ENCODE data around the gene CR1. TPM values are rescaled to one million over a fixed set of nuclear protein-coding genes. Genes with fewer than 3 reads are reported as not detected.

Gene CR1
- total and polyA plus RNA-seq, 2 of the 8 experiments (the other 6 are each of a cell fraction or from before 2014, with no cell fraction given): 0.15 to 0.22 TPM

DNA sequence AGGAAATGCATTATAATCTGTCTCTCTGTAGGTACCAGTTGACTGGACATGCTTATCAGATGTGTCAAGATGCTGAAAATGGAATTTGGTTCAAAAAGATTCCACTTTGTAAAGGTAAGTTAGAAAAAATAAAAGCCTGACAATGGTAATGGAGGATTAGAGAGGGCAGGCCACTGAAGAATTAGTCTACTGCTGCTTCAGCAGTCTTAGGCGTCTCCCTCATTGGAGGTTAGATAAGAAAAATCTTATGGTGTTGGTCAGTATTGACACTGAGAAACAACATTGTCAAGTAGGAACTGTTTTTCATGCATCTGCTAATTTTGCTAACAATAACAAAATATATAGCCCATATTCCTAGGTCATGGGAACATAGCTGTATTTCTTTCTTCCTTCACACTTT is 21.7 kb upstream of the CR1 start:
- POLR2A ChIA-PET (ENCODE audit: partially characterized antibody): no interaction called here
- TF ChIP-seq BACH1 (IDR thresholded peaks at IDR 0.05; ENCODE audit: low read length): no peak
- TF ChIP-seq, protein P1, sequence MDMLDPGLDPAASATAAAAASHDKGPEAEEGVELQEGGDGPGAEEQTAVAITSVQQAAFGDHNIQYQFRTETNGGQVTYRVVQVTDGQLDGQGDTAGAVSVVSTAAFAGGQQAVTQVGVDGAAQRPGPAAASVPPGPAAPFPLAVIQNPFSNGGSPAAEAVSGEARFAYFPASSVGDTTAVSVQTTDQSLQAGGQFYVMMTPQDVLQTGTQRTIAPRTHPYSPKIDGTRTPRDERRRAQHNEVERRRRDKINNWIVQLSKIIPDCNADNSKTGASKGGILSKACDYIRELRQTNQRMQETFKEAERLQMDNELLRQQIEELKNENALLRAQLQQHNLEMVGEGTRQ (IDR thresholded peaks at IDR 0.05; ENCODE audit: low read length): no peak
- no peak for TF ChIP-seq GABPA (IDR thresholded peaks at IDR 0.05; ENCODE audit: borderline replicate concordance, insufficient read depth, low read length)
- TF ChIP-seq NANOG (IDR thresholded peaks at IDR 0.05; ENCODE audit: insufficient read depth, low read depth, low read length, poor library complexity, severe bottlenecking): no peak
- TF ChIP-seq SP1 (IDR thresholded peaks at IDR 0.05; ENCODE audit: low read depth, low read length): no peak
- no peak for TF ChIP-seq POLR2AphosphoS5 (IDR thresholded peaks at IDR 0.05; ENCODE audit: low read depth, low read length)
- TF ChIP-seq POLR2A (IDR thresholded peaks at IDR 0.05; ENCODE audit: control extremely low read depth in 1 of 2, low read depth in 2 of 2, low read length in 2 of 2): no peak
- TF ChIP-seq RBBP5 (IDR thresholded peaks at IDR 0.05; ENCODE audit: borderline replicate concordance, low read depth, low read length): no peak
- TF ChIP-seq RNF2 (IDR thresholded peaks at IDR 0.05; ENCODE audit: borderline replicate concordance, low read depth, low read length, missing control alignments, poor library complexity, severe bottlenecking): no peak
- TF ChIP-seq JUND (IDR thresholded peaks at IDR 0.05; ENCODE audit: low read length): no peak
- TF ChIP-seq EGR1 (IDR thresholded peaks at IDR 0.05; ENCODE audit: borderline replicate concordance, low read depth, low read length): no peak
- no peak for TF ChIP-seq POU5F1 (IDR thresholded peaks at IDR 0.05; ENCODE audit: low read depth, low read length)
- TF ChIP-seq BRCA1 (IDR thresholded peaks at IDR 0.05; ENCODE audit: low read depth, low read length): no peak
- TF ChIP-seq GTF2F1 (IDR thresholded peaks at IDR 0.05; ENCODE audit: borderline replicate concordance, low read depth, low read length): no peak

More for the DNA sequence above, 21.7 kb upstream of the CR1 start:
- Histone ChIP-seq H3K14ac (ENCODE audit: insufficient read length) (no peak overlapping the region), H3K9ac (replicated peaks in 1 of 4; ENCODE audit: extremely low read depth in 1 of 4, low read depth in 3 of 4, low read length in 3 of 4) (no peak overlapping the region), H3K9me3 (ENCODE audit: insufficient read depth in 2 of 2, low read depth in 1 of 2, low read length in 1 of 2) (no peaks in the 10 kb centered on the region), H4K20me1 (replicated peaks in 1 of 2; ENCODE audit: control insufficient read depth in 1 of 2, insufficient read depth in 2 of 2, low read length in 2 of 2) (no peaks in the 10 kb centered on the region), H2AK5ac (ENCODE audit: low read depth, low read length) (no peak overlapping the region), H2BK12ac (ENCODE audit: low read depth, low read length) (no peak overlapping the region), H3K27ac (ENCODE audit: low read depth, low read length) (no peak overlapping the region), H3K23me2 (ENCODE audit: low read depth, low read length) (no peaks in the 10 kb centered on the region), H4K91ac (replicated peaks; ENCODE audit: insufficient read length, low read length) (no peak overlapping the region), H2AFZ (ENCODE audit: low read length) (no peak overlapping the region), H3K79me1 (ENCODE audit: low read depth, low read length) (no peaks in the 10 kb centered on the region), H3K4me2 (ENCODE audit: insufficient read depth in 1 of 2, low read depth in 2 of 2, low read length in 2 of 2) (no peak overlapping the region), H3K56ac (replicated peaks; ENCODE audit: insufficient read length, low read depth, low read length) (no peak overlapping the region), H3K36me3 (ENCODE audit: control insufficient read depth in 2 of 4, insufficient read depth in 4 of 4, low read length in 3 of 4) (no peaks in the 10 kb centered on the region), H2BK120ac (replicated peaks; ENCODE audit: low read depth, low read length) (no peak overlapping the region), H3K4ac (replicated peaks; ENCODE audit: insufficient read length, low read depth, low read length) (no peak overlapping the region), H2BK5ac (ENCODE audit: low read depth, low read length) (no peak overlapping the region), H3K23ac (ENCODE audit: insufficient read length) (no peak overlapping the region), H3K4me1 (replicated peaks in 1 of 4; ENCODE audit: control insufficient read depth in 3 of 4, insufficient read depth in 4 of 4, low read length in 3 of 4) (no peaks in the 10 kb centered on the region), H3K4me3 (ENCODE audit: extremely low read depth in 1 of 4, insufficient read depth in 2 of 4, low read depth in 3 of 4, low read length in 4 of 4) (no peak overlapping the region), H4K8ac (ENCODE audit: extremely low read depth, insufficient read depth, low read length) (no peak overlapping the region), H2BK15ac (ENCODE audit: low read length) (no peak overlapping the region), H2BK20ac (ENCODE audit: low read length) (no peak overlapping the region), H4K5ac (ENCODE audit: insufficient read length, low read depth, low read length) (no peak overlapping the region), H3K79me2 (ENCODE audit: control insufficient read depth in 1 of 2, insufficient read depth in 2 of 2, low read length in 2 of 2) (no peaks in the 10 kb centered on the region), H3K27me3 (replicated peaks in 1 of 4; ENCODE audit: control insufficient read depth in 3 of 4, extremely low read depth in 1 of 4, insufficient read depth in 3 of 4, low read length in 3 of 4) (no peaks in the 10 kb centered on the region), H3K18ac (ENCODE audit: extremely low read depth, low read length) (no peak overlapping the region)
- whole genome bisulfite sequencing, 2 experiments (ENCODE audit: extremely low coverage in 1 of 2, insufficient coverage in 1 of 2, insufficient read length in 1 of 2, insufficient replicate concordance in 2 of 2, low coverage in 1 of 2, low lambda C conversion rate in 2 of 2, missing lambda C conversion rate in 1 of 2): 83% methylated on average over 1 of the region's 1 CpG; no CpG with 5 or more reads in 1 of the 2 experiments
- FAIRE-seq: no peak
- DNase-seq (ENCODE audit: low read depth in 1 of 2, low spot score in 2 of 2): no peak
- CTCF ChIA-PET (ENCODE audit: partially characterized antibody): interaction anchor here (1.0 kb wide), 1 partner anchor 21 kb away, joined by 3 read pairs; the partner anchor contains the start of gene CR1
